K562 (cell line): ENCODE results near the gene PLD5. TPM values are rescaled to one million over a fixed set of nuclear protein-coding genes. Genes with fewer than 3 reads are reported as not detected.

Experiments used
- ATAC-seq: fragments of 200-7000 bp; cut with Tn5 transposase; 3 replicates; pipeline ENCODE4 v1.9.1; 2020; ENCODE audit warnings: moderate library complexity
- BruUV-seq: library from RNA; stranded (reverse); fragments of 400-500 nt; replicated peaks from 2 replicates; lab custom pipeline; 2021; lab: Mats Ljungman, UMichigan
- CTCF ChIA-PET: fragments of 300-600 bp; formaldehyde crosslinking; extraction: SDS; loops from one replicate; lab custom pipeline; 2021; ENCODE audit warnings: low intra/inter-chr PET ratio; lab: Yijun Ruan, JAX
- POLR2A ChIA-PET: fragments of 300-600, 350-650 bp; sonication (Branson Sonifier 250); formaldehyde crosslinking; extraction: SDS; loops from one replicate; lab custom pipeline; 2021; ENCODE audit warnings: antibody characterized with exemption, inconsistent platforms; lab: Yijun Ruan, JAX
- DNase-seq, 4 experiments: peaks; one replicate each; pipeline versions ENCODE4 v3.0.0 to v3.0.0-alpha.2; 2011 to 2018; ENCODE audit warnings: low spot score in 3 of 4, mixed read lengths in 3 of 4; ENCODE audit errors: extremely low read depth in 1 of 4
- FAIRE-seq: peaks from 2 replicates; lab custom pipeline; 2011; peaks lifted over from hg19 to GRCh38; lab: Jason Lieb, UNC
- H2AFZ ChIP-seq: 2 replicates; pipeline ENCODE4 v1.6.0; 2011; ENCODE audit warnings: low read depth, low read length, control low read depth, inconsistent platforms
- H3K27ac ChIP-seq: fragments of 200-600 bp; 3 replicates; pipeline ENCODE4 v1.8.0; 2011; ENCODE audit warnings: low read depth, mild to moderate bottlenecking, control low read depth, inconsistent platforms, low read length, moderate library complexity, mixed read lengths; ENCODE audit errors: extremely low read depth
- H3K27me3 ChIP-seq, 2 experiments: fragments of 300-600 bp in 1 of 2; 2 replicates in 1 of 2; 3 replicates in 1 of 2; pipeline versions ENCODE4 v1.6.0 to v1.8.0; 2011; ENCODE audit warnings: inconsistent platforms in 2 of 2, low read length in 2 of 2, mild to moderate bottlenecking in 1 of 2, mixed read lengths in 1 of 2, moderate library complexity in 1 of 2; ENCODE audit not compliant: control insufficient read depth in 2 of 2, insufficient read depth in 2 of 2
- H3K36me3 ChIP-seq: fragments of 300-600 bp; 3 replicates; pipeline ENCODE4 v1.8.0; 2011; ENCODE audit warnings: mild to moderate bottlenecking, low read length, inconsistent platforms; ENCODE audit not compliant: control insufficient read depth, insufficient read depth
- H3K4me1 ChIP-seq, 2 experiments: fragments of 200-600 bp in 1 of 2; replicated peaks in 1 of 2; 2 replicates in 1 of 2; 3 replicates in 1 of 2; pipeline versions ENCODE4 v1.5.1 to v1.8.0; 2011; ENCODE audit warnings: inconsistent platforms in 2 of 2, low read length in 2 of 2, mild to moderate bottlenecking in 1 of 2, mixed read lengths in 1 of 2, moderate library complexity in 1 of 2; ENCODE audit not compliant: control insufficient read depth in 2 of 2, insufficient read depth in 2 of 2
- H3K4me2 ChIP-seq: 2 replicates; pipeline ENCODE4 v1.6.1; 2011; ENCODE audit warnings: low read length, control low read depth, inconsistent platforms, mixed read lengths; ENCODE audit not compliant: insufficient read depth
- H3K4me3 ChIP-seq: fragments of 200-600 bp; sonication (generic), shearing (Covaris generic); 2 replicates; pipeline ENCODE4 v1.5.1; 2016; ENCODE audit warnings: control low read depth, inconsistent platforms
- H3K79me2 ChIP-seq: fragments of 200-600 bp; 3 replicates; pipeline ENCODE4 v1.8.0; 2011; ENCODE audit warnings: low read length, inconsistent platforms; ENCODE audit not compliant: control insufficient read depth, insufficient read depth
- H3K9ac ChIP-seq, 2 experiments: 2 replicates each; pipeline versions ENCODE4 v1.6.0 to v1.6.1; 2011; ENCODE audit warnings: low read depth in 2 of 2, low read length in 2 of 2, control low read depth in 1 of 2, inconsistent platforms in 1 of 2, mild to moderate bottlenecking in 1 of 2, mixed read lengths in 1 of 2; ENCODE audit not compliant: insufficient read depth in 1 of 2
- H3K9me1 ChIP-seq: one replicate; pipeline ENCODE4 v1.6.0; 2011; ENCODE audit warnings: inconsistent platforms, mild to moderate bottlenecking, low read length, moderate library complexity; ENCODE audit not compliant: control insufficient read depth, insufficient read depth
- H3K9me3 ChIP-seq: replicated peaks from 2 replicates; pipeline ENCODE4 v1.5.1; 2011; ENCODE audit warnings: low read depth, low read length, inconsistent platforms; ENCODE audit not compliant: control insufficient read depth, insufficient read depth
- H4K20me1 ChIP-seq: replicated peaks from 2 replicates; pipeline ENCODE4 v1.6.1; 2011; ENCODE audit warnings: low read length, inconsistent platforms, mixed read lengths; ENCODE audit not compliant: control insufficient read depth, insufficient read depth
- EWSR1 ChIP-seq: fragments of 450-650 bp; IDR thresholded peaks from 2 replicates; pipeline ENCODE4 v1.6.1; 2018; ENCODE audit warnings: borderline replicate concordance, mild to moderate bottlenecking, low read depth, moderate library complexity; ENCODE audit not compliant: partially characterized antibody
- GATAD2B ChIP-seq: fragments of 450-650 bp; IDR thresholded peaks from 2 replicates; pipeline ENCODE4 v1.6.1; 2017; ENCODE audit warnings: mild to moderate bottlenecking, borderline replicate concordance
- MIER1 ChIP-seq: fragments of 450-650 bp; IDR thresholded peaks from 2 replicates; pipeline ENCODE4 v1.6.1; 2016; ENCODE audit warnings: antibody characterized with exemption, mild to moderate bottlenecking, low read depth
- MTA3 ChIP-seq: fragments of 450-650 bp; formaldehyde crosslinking; IDR thresholded peaks from 2 replicates; pipeline ENCODE4 v1.6.1; 2017; ENCODE audit warnings: mild to moderate bottlenecking, borderline replicate concordance
- NFYB ChIP-seq: IDR thresholded peaks from 2 replicates; pipeline ENCODE4 v1.6.1; 2011; ENCODE audit warnings: mild to moderate bottlenecking, moderate library complexity; ENCODE audit not compliant: insufficient read length; ENCODE audit errors: extremely low read depth
- TBP ChIP-seq: optimal IDR thresholded peaks from 2 replicates; pipeline ENCODE3; 2011; ENCODE audit warnings: low read depth, low read length, improper control_type of control experiment
- TRIM24 ChIP-seq, 2 experiments: fragments of 450-650 bp; IDR thresholded peaks; 2 replicates each; pipeline ENCODE4 v1.6.1; 2016
- XRCC5 ChIP-seq: fragments of 200-400 bp; formaldehyde crosslinking; IDR thresholded peaks from 2 replicates; pipeline ENCODE4 v1.6.1; 2017; ENCODE audit warnings: low read depth, mild to moderate bottlenecking, low read length
- WGBS: fragments of 100-300 bp; shearing (Covaris generic); methylation state at CpG from one replicate; pipeline ENCODE4 v1.1.6; 2016; ENCODE audit warnings: low coverage, mixed read lengths; ENCODE audit not compliant: insufficient coverage; ENCODE audit errors: missing lambda C conversion rate; 5-methylcytosine and 5-hydroxymethylcytosine counted together
- in situ Hi-C: fragments of 300-500 bp; cut with MboI; formaldehyde crosslinking; loops from 4 replicates; pipeline ENCODE4 v1.15.0; 2018; ENCODE audit warnings: inconsistent platforms, mixed read lengths
- intact Hi-C: fragments of 100-400 bp; cut with micrococcal nuclease; formaldehyde crosslinking; loops from 2 replicates; pipeline ENCODE4 v1.14.2; 2022
- polyA plus RNA-seq, 8 experiments: library from polyadenylated mRNA; depleted of rRNA in 4 of 8; stranded (reverse) in 5 of 8; unstranded in 3 of 8; fragments of >200 nt; fragmentation: Nextera tagmentation in 2 of 8; fragmentation: Illumina TruSeq in 1 of 8; extraction: Ambion mirVana in 2 of 8; extraction: Trizol in 1 of 8; gene quantifications; 2 replicates each; pipeline versions ENCODE4 v1.2.1 to v1.2.3, GENCODE V29; 2011 to 2014; ENCODE audit warnings: inconsistent platforms in 1 of 8, missing spikeins in 1 of 8
- total RNA-seq, 7 experiments: library from RNA; depleted of rRNA in 6 of 7; stranded (reverse); fragments of >200 nt in 6 of 7; fragmentation: Illumina TruSeq in 2 of 7; extraction: Trizol in 2 of 7; gene quantifications; 2 replicates each; pipeline versions ENCODE4 v1.2.1 to v1.2.3, GENCODE V29; 2011 to 2021; ENCODE audit warnings: low replicate concordance in 1 of 7
- TF ChIP-seq, protein P1 (sequence below): sonication (generic); formaldehyde crosslinking; IDR thresholded peaks from 2 replicates; pipeline ENCODE4 v1.8.0; 2022; ENCODE audit warnings: mild to moderate bottlenecking, missing genetic modification reagents
- TF ChIP-seq, protein P2 (sequence below): IDR thresholded peaks from 2 replicates; pipeline ENCODE4 v1.6.1; 2012; ENCODE audit warnings: low read depth, low read length, improper control_type of control experiment, borderline replicate concordance
- TF ChIP-seq, protein P3 (sequence below): fragments of 250-450 bp; sonication (Bioruptor Pico); IDR thresholded peaks from 2 replicates; pipeline ENCODE4 v1.5.0; 2021
- TF ChIP-seq, protein P4 (sequence below): fragments of 250-450 bp; sonication (Bioruptor Pico); IDR thresholded peaks from 2 replicates; pipeline ENCODE4 v1.4.0; 2020

Gene PLD5
- total and polyA plus RNA-seq, 9 of the 15 experiments (the other 6 are each of a cell fraction or from before 2014, with no cell fraction given) = not detected

DNA sequence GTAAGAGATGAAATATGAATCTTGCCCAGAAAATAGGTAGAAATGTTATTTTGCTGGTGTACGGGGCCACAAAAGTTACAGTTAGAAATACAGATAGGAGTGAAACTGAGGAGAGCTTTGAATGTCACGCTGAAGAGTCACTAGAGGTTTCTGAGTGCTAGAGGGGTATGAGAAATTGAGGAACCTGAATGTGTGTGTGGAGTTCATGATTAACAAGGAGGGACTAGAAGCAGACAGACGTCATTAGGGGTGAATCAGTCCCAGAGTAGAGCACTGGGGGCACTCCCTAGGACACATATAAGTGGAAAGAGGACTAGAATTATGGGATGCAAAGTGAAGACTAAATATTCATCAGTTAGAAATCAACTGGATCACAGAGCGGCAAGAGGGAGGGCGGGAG, 336.7 kb downstream of the PLD5 start (continued):
- no peak for TF ChIP-seq EWSR1
- TF ChIP-seq, protein P1, sequence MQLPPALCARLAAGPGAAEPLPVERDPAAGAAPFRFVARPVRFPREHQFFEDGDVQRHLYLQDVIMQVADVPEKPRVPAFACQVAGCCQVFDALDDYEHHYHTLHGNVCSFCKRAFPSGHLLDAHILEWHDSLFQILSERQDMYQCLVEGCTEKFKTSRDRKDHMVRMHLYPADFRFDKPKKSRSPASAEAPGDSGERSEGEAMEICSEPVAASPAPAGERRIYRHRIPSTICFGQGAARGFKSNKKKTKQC (CRISPR knock-in tag) = no peak
- no peak for TF ChIP-seq TRIM24 (IDR thresholded peaks at IDR 0.05)
- TF ChIP-seq, protein P2, sequence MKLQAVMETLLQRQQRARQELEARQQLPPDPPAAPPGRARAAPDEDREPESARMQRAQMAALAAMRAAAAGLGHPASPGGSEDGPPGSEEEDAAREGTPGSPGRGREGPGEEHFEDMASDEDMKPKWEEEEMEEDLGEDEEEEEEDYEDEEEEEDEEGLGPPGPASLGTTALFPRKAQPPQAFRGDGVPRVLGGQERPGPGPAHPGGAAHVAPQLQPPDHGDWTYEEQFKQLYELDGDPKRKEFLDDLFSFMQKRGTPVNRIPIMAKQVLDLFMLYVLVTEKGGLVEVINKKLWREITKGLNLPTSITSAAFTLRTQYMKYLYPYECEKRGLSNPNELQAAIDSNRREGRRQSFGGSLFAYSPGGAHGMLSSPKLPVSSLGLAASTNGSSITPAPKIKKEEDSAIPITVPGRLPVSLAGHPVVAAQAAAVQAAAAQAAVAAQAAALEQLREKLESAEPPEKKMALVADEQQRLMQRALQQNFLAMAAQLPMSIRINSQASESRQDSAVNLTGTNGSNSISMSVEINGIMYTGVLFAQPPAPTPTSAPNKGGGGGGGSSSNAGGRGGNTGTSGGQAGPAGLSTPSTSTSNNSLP = no peak
- TF ChIP-seq, protein P3, sequence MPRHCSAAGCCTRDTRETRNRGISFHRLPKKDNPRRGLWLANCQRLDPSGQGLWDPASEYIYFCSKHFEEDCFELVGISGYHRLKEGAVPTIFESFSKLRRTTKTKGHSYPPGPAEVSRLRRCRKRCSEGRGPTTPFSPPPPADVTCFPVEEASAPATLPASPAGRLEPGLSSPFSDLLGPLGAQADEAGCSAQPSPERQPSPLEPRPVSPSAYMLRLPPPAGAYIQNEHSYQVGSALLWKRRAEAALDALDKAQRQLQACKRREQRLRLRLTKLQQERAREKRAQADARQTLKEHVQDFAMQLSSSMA (CRISPR knock-in tag) = no peak
- TF ChIP-seq MIER1 = no peak

DNA sequence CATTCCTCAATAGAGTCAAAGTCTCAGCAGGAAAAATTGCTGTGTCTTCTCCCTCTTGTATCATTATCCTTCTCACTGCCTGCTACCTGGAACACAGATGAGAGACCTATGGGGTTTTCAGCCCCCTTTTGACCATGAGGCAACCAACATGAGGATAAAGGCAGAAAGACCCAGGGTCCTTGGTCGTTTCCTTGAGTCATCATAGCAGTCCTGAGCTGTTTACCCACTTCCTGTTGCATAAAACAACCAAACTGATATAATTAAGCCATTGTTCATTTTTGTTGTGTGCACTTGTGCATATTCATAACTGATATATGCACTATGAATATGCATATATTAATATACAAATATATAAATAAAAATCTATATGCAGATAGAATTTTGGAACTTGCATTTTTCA, 337.3 kb downstream of the PLD5 start:
- ATAC-seq = no peak
- CTCF ChIA-PET = no interaction called here
- intact Hi-C loops = no loop called here
- Histone ChIP-seq H3K9me1 (no peaks in the 10 kb centered on the region), H3K27me3 (no peaks in the 10 kb centered on the region), H3K9ac (no peak overlapping the region), H3K79me2 (no peaks in the 10 kb centered on the region), H3K4me3 (no peak overlapping the region), H3K36me3 (no peaks in the 10 kb centered on the region), H3K4me1 (no peaks in the 10 kb centered on the region), H3K27ac (no peak overlapping the region), H3K4me2 (no peak overlapping the region), H3K9me3 (no peaks in the 10 kb centered on the region), H2AFZ (no peak overlapping the region), H4K20me1 (no peaks in the 10 kb centered on the region)
- in situ Hi-C loops = no loop called here
- DNase-seq = no peak
- 0% methylated on average over 1 of the region's 1 CpG for WGBS
- no peak for FAIRE-seq
- POLR2A ChIA-PET = no interaction called here
- no TSS peak for BruUV-seq
- TF ChIP-seq NFYB (no peak), MTA3 (no peak), TBP (no peak), GATAD2B (no peak), XRCC5 (no peak)
- TF ChIP-seq, protein P4, sequence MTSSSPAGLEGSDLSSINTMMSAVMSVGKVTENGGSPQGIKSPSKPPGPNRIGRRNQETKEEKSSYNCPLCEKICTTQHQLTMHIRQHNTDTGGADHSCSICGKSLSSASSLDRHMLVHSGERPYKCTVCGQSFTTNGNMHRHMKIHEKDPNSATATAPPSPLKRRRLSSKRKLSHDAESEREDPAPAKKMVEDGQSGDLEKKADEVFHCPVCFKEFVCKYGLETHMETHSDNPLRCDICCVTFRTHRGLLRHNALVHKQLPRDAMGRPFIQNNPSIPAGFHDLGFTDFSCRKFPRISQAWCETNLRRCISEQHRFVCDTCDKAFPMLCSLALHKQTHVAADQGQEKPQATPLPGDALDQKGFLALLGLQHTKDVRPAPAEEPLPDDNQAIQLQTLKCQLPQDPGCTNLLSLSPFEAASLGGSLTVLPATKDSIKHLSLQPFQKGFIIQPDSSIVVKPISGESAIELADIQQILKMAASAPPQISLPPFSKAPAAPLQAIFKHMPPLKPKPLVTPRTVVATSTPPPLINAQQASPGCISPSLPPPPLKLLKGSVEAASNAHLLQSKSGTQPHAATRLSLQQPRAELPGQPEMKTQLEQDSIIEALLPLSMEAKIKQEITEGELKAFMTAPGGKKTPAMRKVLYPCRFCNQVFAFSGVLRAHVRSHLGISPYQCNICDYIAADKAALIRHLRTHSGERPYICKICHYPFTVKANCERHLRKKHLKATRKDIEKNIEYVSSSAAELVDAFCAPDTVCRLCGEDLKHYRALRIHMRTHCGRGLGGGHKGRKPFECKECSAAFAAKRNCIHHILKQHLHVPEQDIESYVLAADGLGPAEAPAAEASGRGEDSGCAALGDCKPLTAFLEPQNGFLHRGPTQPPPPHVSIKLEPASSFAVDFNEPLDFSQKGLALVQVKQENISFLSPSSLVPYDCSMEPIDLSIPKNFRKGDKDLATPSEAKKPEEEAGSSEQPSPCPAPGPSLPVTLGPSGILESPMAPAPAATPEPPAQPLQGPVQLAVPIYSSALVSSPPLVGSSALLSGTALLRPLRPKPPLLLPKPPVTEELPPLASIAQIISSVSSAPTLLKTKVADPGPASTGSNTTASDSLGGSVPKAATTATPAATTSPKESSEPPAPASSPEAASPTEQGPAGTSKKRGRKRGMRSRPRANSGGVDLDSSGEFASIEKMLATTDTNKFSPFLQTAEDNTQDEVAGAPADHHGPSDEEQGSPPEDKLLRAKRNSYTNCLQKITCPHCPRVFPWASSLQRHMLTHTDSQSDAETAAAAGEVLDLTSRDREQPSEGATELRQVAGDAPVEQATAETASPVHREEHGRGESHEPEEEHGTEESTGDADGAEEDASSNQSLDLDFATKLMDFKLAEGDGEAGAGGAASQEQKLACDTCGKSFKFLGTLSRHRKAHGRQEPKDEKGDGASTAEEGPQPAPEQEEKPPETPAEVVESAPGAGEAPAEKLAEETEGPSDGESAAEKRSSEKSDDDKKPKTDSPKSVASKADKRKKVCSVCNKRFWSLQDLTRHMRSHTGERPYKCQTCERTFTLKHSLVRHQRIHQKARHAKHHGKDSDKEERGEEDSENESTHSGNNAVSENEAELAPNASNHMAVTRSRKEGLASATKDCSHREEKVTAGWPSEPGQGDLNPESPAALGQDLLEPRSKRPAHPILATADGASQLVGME (CRISPR knock-in tag) = no peak
